H54 (cell line): ENCODE data around the gene STXBP1.

Experiments used
- DNase-seq: peaks from one replicate; pipeline ENCODE4 v3.0.0; 2011; ENCODE audit warnings: low spot score, mixed read lengths; ENCODE audit not compliant: insufficient read length
- FAIRE-seq: peaks from 3 replicates; lab custom pipeline; 2011; peaks lifted over from hg19 to GRCh38; lab: Jason Lieb, UNC
- POLR2A ChIP-seq: IDR thresholded peaks from 2 replicates; pipeline ENCODE4 v1.6.1; 2011; ENCODE audit warnings: low read depth, mild to moderate bottlenecking, low read length

STXBP1 gene

DNA sequence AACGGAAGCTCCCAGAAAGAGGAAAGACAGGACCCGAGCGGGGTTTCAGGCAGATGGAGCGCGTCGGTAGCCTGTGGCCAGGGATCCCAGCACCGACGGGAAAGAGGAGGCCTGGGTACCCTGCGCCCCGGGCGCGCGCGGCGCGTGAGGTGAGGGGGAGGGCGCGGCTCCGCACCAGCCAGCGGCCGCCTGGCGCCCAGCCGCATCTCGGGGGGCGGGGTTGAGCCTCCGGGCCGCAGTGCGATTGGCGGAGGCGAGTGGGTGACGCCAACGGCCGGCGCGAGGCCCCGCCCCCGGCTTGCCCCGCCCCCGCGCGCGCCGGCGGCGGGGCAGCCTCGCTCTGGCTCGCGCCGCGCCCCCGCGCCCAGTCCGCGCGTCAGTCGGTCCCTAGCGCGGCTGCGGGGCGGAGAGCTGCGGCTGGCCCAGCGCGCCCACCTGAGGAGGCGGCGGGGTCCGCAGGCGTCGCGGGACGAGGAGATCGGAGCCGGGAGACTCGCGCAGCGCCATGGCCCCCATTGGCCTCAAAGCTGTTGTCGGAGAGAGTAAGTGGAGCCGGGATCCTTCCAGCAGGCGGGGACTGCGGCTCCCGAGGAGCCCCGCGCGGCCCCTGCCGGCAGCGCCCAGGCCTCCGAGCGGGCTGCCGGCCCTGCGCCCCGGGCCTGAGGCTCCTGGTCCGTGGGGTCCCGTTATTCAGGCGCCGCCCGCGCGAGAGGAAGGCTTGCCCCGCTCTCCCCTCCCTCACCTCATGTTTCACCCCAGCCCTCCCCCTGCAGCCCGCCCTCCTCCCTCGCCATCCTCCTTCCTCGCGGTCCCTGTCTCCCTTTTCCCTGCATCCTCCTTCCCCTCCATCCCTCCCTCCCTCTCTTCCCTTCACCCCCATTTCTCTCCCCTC, at the start of gene STXBP1:
STXBP1 (plus strand) TSS at position 379 of the 892 bp plus-strand sequence; CDS start at position 506, 127 bp downstream.
- DNase-seq, result peak; percentile 99
- peak; percentile 90 for TF ChIP-seq POLR2A
- FAIRE-seq, result no peak

DNA sequence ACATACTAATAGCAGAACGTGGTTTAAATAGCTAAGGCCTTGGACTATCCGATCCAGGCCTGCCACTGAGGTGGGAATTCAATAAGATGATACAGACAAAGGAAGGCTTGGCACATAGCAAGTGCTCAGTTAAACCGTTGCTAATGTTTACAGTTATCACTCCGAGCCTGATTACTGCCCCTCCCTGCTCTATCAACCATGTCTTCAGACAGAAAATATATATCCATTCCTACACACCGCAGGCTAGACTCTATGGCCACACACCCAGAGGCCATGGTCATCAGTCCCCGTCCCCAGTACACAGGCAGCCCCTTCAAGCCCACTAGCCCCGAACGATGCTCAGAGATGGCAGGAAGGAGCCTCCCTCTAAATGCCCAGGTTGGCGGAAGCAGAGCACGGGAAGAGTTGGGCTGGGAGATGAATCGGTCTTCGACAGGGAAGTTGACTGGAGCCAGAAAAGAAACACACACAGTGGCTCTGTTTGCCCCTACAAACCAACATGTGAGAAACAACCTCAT, 49.7 kb upstream of the STXBP1 start:
- DNase-seq, result no peak

DNA sequence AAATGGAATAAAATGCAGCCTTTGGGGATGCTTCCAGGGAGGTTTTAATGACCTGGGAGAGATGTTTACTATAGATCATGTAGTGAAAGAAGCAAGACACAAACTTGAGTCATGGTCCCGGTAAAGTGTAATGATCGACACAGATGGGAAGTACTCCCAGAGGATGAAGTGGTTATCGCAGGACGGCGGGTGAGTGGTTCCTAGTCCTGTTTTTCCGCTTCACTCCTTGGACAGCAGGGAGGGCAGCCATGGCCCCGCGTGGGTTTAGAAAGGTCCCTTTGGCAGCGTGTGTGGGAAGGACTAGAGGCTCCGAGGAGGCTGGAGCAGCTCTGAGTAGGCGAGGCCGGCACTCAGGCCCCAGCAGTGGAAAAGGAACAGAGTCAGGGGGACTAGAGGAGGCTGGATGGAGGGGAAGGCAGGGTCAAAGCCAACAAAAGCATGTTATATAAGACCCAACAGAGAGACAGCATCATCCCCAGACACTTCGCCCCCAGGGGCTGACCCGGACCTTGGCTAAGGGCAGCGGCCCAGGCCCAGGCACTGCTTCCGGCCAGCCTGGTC, 49.2 kb upstream of the STXBP1 start:
- DNase-seq, result peak; percentile 82
- TF ChIP-seq POLR2A, result no peak
- FAIRE-seq, result no peak

More for the DNA sequence above, 49.7 kb upstream of the STXBP1 start:
- FAIRE-seq, result no peak
- TF ChIP-seq POLR2A, result no peak

DNA sequence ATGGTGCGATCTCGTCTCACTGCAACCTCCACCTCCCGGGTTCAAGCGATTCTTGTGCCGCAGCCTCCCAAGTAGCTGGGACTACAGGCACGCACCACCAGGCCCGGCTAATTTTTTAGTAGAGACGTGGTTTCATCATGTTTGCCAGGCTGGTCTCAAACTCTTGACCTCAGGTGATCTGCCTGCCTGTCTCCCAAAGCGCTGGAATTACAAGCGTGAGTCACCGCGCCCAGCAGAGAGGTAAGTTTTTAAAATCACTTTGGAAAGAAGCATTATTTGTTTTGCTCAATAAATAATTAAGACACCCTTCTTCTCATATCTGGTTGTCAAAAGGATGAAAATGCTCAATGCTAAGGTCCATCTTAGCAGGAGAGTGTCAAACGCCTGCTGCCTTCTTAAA, 48.5 kb upstream of the STXBP1 start:
- FAIRE-seq (no peak), DNase-seq (no peak)
- TF ChIP-seq POLR2A, result no peak

DNA sequence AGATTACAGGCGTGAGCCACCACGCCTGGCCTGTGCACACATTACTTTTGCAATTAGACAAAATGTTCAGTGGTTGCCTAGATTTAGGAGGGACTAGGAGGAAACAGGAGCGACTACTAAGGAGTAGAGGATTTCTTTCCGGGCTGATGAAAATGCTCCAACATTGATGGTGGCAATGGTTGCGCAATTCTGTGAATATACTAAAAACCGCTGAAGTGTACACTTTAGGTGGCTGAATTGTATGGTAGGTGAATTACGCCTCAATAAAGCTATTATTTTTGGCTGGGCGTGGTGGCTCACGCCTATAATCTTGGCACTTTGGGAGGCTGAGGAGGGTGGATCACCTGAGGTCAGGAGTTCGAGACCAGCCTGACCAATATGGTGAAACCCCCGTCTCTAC, 46.8 kb upstream of the STXBP1 start:
- DNase-seq (no peak), FAIRE-seq (no peak)
- TF ChIP-seq POLR2A, result no peak

DNA sequence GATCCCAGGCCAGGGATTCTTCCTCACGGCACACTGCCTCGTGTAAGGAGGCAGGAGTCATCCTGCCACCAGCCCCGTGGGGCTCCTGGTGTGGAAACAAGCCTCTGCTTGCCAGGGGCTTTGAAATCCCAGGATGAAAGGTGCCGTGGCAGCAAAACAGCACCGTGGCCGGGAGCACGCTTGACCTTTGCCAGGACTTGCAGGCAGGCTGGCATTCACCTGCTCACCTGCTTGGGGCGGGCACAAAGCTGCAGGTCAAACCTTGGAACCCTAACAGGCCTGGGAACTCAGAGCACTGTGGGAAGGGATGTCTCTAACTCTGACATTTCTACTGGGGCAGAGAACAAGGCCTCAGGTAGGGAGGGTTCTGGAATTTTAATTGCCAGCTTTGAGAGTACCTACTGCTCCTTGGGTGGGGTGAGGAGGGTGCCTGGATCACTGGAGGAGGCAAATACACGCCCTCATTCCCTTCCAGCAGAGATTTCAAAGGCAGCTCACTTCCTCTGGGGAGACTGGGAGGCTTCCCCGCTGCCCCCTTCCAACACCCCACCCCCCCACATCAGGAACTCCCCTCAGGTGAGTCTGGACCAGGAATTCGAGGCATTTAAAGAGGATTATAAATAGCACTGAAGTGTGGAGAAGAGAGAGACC, 45.6 kb upstream of the STXBP1 start:
- DNase-seq, result no peak
- no peak for FAIRE-seq
- no peak for TF ChIP-seq POLR2A

DNA sequence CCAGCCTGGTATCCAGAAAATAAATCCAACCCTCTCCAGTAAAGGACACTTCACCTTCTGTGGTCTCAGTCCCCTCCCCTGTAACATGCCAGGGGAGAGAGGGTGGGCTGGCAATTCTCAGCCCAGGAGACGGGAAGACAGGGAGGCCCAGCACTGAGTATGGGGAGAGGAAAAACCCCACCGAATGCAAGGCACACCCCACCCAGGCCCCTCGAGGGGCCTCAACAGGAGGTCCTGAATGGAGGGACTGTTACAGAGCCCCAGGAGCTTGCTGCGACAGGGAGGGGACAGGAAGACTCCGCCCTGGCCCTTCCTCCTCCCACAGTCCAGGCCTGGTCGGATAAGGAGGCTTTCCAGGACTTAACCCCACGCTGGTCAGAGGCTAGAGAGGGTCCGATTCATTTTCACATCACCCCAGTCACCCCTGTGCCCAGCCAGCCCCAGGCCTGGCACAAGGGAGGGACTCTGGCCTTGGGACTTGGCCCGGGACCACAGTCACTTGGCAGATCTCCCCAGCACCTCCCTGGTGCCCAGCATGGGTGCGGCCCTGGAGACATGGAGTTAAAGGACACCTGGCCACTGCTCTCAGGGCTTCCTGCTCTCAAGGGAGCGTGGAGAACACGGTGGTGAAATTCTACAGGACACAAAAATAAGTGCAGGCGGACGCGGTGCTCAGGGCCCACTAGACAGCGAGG, 44.9 kb upstream of the STXBP1 start:
- DNase-seq (no peak), FAIRE-seq (no peak)
- peak; percentile 49; the same call in 1 of the 2 replicates for TF ChIP-seq POLR2A

DNA sequence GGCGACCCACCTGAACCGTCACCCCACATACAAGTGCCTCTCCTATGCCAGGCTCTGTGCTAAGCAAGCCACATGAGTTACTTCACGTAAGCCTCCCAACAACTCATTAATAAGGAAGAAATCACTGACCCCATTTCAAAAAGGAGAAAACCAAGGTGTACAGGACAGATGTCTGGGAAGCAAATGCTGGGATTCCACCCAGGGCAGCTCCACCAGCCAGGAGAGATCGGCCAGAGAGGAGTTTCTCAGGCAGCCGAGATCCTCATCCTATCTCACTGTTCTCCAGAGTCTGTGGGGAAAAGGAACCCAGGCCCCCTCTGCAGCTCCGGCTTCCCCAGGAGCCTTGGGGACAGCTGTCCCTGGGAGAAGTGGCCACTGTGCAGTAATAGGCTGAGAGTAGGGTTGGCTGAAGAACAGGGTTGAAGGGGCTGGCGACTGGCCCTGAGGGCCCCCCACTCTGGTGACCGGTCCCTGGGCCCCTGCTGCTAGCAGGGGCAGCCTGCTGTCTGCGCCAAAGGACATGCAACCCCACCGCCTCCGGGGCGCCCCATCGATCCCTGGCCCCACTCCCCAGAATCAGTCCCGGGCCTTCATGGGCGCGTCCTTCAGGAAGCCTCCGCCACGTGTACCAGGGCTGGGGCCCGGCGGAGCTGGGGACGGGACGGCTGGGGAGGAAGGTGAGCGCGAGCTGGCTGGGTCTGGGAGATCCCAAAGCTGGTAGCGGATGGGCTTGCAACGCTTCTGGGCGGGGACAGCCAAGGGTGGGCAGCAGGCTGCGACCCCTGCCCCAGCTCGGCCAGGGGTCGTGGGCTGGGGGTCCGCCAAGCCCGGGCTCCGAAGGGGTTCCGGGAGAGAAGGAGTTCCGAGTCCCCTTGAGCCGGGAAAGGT, 44.1 kb upstream of the STXBP1 start:
- no peak for DNase-seq
- 0 out of 2 replicates have a peak, but pooled peaks have one; percentile 28 for TF ChIP-seq POLR2A
- no peak for FAIRE-seq

DNA sequence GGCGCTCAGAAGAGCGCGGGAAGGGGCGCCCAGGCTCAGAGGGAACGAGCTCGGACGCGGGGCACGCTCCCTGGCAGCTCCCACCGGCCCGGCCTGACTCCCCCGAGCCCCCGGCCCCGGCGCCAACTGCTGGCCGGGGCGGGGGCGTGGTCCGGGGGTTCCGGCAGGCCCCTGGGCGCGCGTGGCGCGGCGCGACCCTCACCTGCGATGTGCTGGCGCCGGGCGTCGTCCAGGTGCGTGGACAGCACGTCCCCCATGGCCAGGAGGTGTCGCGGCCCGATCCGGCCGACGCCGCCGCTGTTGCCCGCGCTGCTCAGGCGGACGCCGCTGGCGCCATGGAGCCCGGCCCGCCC, 43.5 kb upstream of the STXBP1 start:
- FAIRE-seq (no peak), DNase-seq (no peak)
- no peak for TF ChIP-seq POLR2A

DNA sequence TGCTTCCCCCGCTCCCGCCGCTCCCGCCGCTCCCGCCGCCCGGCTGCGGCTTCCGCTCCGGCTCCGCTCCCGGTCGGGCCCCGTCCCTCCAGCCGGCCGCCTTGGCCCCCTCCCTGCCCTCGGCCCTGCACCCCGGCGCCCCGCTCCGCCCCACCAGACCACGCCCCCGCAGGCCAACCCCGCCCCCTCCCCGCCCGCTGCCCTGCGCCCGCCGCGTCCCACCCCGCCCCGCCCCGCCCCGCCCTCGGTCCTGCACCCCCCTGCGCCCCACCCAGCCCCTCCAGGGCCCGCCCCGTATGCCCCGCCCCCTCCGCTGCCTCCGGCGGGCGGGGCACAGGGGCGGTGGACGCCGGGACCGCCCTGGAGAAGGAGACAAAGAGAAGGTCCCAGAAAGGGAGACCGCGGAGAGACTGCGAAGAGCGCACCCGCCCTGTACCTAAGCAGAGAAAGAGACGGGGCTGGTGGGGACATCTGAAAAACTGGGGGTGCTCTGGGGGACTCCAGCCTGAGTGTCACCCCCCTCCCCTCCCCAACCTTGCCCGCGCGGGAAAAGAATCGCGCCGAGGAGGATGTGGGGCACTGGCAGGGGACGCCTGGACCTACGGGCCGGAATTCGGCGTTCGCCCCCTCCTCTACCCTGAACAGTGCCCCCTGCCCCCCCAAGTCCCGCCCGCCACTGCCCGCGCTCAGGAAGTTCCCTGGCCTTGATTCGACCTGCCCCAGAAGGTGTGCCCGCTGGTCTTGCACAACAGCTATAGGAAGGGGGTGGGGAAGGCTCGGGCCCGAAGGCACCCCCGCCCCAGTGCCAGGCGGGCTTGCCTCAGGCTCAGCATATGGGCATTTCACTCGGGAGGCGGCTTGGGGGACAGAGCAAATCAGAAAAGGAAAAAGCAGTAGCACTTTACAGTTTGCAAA, 42.8 kb upstream of the STXBP1 start:
- peak; percentile 75 for TF ChIP-seq POLR2A
- DNase-seq, result no peak
- FAIRE-seq, result no peak

DNA sequence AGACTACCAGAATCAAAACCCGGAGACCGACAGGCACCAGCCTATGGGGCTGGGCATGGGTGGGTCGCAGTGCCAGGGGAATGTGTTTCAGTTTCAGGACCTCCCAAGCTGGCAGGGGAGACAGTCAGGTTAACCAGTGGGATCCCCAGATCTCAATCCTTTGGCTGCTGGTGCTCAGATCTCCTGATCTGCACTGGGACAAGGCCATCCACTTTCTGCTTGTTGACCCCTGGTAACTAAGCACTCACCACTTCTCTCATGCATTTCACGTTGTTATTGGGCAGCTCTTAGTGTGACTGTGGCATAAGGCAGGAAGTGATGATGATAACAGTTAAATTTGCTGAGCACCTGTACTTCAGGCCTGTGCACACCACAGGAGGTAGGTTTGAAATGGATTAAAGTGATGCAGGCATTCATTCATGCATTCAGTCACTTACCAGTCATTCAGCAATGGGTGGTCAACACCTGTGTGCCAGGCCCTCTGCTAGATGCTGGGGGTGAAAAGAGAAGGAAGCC, 42.1 kb upstream of the STXBP1 start:
- DNase-seq, result no peak
- peak; percentile 65 for FAIRE-seq

DNA sequence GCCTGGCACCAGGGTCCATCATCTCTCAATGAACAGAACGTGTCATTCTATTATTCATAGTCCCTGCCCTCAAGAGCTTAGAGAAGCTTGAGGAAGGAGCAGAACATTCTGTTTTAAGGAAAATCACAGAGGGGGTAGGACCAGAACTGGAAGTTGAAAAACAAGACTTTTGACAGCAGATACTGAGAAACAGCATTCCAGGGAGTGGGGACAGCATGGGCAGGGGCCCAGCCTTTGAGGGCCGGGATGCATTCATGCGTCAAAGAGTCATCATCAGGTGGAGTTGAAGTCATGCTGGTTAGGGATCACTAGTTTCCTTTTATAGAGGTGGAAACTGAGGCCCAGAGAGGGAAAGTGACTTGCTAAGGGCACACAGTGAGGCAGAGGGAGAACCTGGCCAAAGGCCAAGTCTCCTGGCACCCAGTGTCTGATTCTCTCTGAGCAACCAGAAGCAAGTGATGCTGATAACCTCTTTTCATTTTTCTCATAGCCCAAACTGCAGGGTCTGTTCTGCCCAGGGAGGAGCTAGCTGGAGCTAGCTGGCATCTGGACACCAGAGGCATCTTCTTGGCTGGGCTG, 41.5 kb upstream of the STXBP1 start:
- no peak for DNase-seq
- no peak for TF ChIP-seq POLR2A
- no peak for FAIRE-seq

More for the DNA sequence above, 42.1 kb upstream of the STXBP1 start:
- no peak; the same call in 1 of the 2 replicates for TF ChIP-seq POLR2A
